Hematopoietic multipotent progenitor cell treated with erythropoietin and hydrocortisone succinate and interleukin-3 and kit ligand, for 15 days (in vitro differentiated cells): Measurements from ENCODE around the gene TBC1D17.
A peak's percentile ranks its signal among the peaks of the same experiment; 100 is the strongest.
"Not testable (repeated sequence)": the region's sequence is repeated elsewhere in the genome, so short reads cannot be mapped to it uniquely, and the experiment has no call there.

Experiments
- DNase-seq: peaks from one replicate; pipeline ENCODE4 v3.0.0-alpha.2; 2015; ENCODE audit warnings: low spot score

Gene TBC1D17

GRCh38 chr19:49921871-49922795, 44.6 kb downstream of the TBC1D17 start:
- DNase-seq, result no peak

GRCh38 chr19:49923055-49924003, 45.8 kb downstream of the TBC1D17 start:
- no peak for DNase-seq

GRCh38 chr19:49924004-49924880, 46.7 kb downstream of the TBC1D17 start:
- DNase-seq, result no peak

GRCh38 chr19:49924881-49925210, 47.3 kb downstream of the TBC1D17 start:
- not testable (repeated sequence) for DNase-seq

- DNase-seq, result no peak
Measured at GRCh38 chr19:49925486-49925885, 48.0 kb downstream of the TBC1D17 start.

- DNase-seq, result no peak
Measured at GRCh38 chr19:49926515-49926914, 49.0 kb downstream of the TBC1D17 start.

GRCh38 chr19:49927526-49928264, 50.2 kb downstream of the TBC1D17 start:
- no peak for DNase-seq

GRCh38 chr19:49929121-49929610, 51.7 kb downstream of the TBC1D17 start, which contains the start of the genes ATF5 and NUP62:
Gene ATF5, plus strand, starts transcription at chr19:49929205. Its CDS starts 1,646 bp downstream, at chr19:49930851.
Gene NUP62, minus strand, starts transcription at chr19:49929504. Its CDS starts 19,697 bp downstream, at chr19:49909807.
- DNase-seq, result peak; percentile 94

GRCh38 chr19:49929611-49930482, 52.3 kb downstream of the TBC1D17 start:
- peak; percentile 95 for DNase-seq

- peak; percentile 38 for DNase-seq
Measured at GRCh38 chr19:49930483-49931011, 53.0 kb downstream of the TBC1D17 start.

GRCh38 chr19:49931293-49932040, 54.0 kb downstream of the TBC1D17 start:
- DNase-seq, result no peak

- no peak for DNase-seq
Measured at GRCh38 chr19:49932041-49932451, 54.5 kb downstream of the TBC1D17 start.

- DNase-seq, result no peak
Measured at GRCh38 chr19:49932731-49933131, 55.2 kb downstream of the TBC1D17 start.

GRCh38 chr19:49933643-49934042, 56.1 kb downstream of the TBC1D17 start:
- DNase-seq, result no peak

GRCh38 chr19:49936549-49936948, 59.0 kb downstream of the TBC1D17 start:
- no peak for DNase-seq

GRCh38 chr19:49937750-49938381, 60.4 kb downstream of the TBC1D17 start:
- DNase-seq, result peak; percentile 79
